COLO668 (cell line): ENCODE data around the gene PLA2G12B.
"Not testable (repeated sequence)": the region's sequence is repeated elsewhere in the genome, so short reads cannot be mapped to it uniquely, and the experiment has no call there.

Source experiments
- DNase-seq: peaks from one replicate; lab custom pipeline; 2025; ENCODE audit not compliant: unreplicated experiment; lab: John Stamatoyannopoulos, UW

Gene PLA2G12B, protein sequence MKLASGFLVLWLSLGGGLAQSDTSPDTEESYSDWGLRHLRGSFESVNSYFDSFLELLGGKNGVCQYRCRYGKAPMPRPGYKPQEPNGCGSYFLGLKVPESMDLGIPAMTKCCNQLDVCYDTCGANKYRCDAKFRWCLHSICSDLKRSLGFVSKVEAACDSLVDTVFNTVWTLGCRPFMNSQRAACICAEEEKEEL

DNA sequence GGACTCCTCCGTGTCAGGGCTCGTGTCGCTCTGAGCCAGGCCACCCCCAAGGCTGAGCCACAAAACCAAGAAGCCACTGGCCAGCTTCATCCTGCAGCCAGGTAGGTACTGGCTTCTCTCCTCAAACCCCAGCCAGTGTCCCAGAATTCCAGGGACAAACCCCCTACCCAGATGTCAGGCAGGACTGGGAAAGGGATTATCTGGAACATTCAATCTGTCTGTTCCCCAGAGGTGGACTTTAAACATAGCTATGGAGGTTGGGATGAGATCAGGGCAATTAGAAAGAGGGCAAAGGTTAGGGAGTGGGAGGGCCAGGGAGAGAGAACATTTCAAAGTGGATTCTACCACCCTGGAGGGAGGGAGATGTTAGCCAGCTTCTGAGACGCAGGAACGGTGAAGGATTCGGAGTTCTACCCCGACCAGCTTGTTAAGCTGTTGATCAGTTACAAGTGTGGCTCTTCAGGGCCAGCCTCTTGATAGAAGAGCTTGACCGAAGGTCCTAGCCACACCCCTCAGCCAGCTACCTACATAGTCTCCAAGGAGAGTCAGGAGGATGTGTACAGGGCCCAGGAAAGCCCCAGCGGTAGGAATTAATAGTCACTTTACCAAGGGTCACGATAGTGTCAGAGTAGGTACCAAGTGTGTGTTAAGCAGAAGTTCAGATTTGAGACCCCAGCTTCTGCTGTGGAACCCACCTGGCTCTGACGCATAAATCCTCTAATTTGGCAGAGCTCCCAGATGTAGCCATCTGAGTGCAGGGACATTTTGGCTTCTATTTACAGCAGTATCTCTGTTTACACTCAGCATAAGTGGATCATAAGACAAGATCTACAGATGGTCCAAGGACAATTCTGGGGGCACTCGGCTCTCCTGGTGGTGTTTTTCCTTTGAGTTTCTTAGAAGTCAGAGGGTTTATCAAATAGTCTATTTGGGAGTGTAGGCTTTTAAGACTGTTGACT is at the start of gene PLA2G12B:
TSS of gene PLA2G12B (minus strand) at position 211 of the 959 bp plus-strand sequence. CDS start at position 90, 121 bp downstream.
- DNase-seq = peak; percentile 43

DNA sequence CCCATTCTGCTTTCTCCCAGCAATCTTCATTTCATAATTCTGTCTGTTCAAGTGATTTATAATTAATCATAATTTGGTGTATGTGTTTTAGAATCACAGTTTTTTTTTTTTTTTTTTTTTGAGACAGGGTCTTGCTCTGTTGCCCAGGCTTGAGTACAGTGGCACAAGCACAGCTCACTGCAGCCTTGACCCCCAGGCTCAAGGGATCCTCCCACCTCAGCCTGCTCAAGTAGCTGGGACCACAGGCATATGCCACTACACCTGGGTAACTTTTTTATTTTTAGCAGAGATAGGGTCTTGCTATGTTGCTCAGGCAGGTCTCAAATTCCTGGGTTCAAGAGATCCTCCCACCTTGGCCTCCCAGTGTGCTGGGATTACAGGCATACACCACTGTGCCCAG is 49.2 kb upstream of the PLA2G12B start:
- no peak for DNase-seq

DNA sequence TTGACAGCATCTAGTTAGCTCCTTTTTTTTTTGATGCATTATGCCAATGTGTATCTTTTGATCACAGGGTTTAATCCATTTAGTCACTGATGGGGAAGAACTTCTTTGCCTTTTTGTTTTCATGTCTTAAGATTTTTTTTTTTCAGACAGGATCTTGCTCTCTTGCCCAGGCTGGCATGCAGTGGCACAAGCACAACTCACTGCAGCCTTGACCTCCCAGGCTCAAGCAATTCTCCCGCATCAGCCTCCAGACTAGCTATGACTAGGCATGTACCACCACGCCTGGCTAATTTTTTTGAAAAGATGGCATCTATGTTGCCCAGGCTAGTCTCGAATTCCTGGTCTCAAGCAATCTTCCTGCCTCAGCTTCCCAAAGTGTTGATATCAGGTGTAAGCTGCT is 46.4 kb upstream of the PLA2G12B start:
- DNase-seq = no peak

DNA sequence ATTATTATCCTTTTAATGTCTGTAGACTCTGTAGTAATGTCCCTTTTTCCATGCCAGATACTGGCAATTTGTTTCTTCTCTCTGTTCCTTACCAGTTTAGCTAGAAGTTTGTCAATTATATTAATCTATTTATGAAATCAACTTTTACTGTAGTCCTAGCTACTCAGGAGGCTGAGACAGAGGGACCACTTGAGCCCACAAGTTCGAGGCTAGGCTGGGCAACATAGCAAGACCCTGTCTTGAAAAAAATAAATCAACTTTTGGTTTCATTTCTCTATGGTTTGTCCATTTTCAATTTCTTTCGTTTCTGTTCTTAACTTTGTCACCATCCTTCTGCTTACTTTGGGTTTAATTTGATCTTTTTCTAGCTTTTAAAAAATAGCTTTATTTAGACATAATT is 42.5 kb upstream of the PLA2G12B start:
- no peak for DNase-seq

DNA sequence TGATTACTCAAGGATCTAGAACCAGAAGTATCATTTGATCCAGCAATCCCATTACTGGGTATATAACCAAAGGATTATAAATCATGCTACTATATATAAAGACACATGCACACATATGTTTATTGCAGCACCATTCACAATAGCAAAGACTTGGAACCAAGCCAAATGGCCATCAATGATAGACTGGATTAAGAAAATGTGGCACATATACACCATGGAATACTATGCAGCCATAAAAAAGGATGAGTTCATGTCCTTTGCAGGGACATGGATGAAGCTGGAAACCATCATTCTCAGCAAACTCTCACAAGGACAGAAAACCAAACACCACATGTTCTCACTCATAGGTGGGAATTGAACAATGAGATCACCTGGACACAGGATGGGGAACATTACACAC is 40.9 kb upstream of the PLA2G12B start:
- DNase-seq = not testable (repeated sequence)

DNA sequence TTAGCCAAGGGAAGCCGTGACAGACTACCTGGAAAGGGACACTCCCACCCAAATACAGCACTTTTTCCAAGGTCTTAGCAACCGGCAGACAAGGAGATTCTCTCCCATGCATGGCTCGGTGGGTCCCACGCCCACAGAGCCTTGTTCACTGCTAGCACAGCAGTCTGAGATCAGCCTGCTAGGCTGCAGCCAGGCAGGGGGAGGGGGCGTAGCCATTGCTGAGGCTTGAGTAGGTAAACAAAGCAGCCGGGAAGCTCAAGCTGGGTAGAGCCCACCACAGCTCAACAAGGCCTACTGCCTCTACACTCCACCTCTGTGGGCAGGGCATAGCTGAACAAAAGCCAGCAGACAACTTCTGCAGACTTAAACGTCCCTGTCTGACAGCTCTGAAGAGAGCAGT is 35.2 kb upstream of the PLA2G12B start:
- DNase-seq = not testable (repeated sequence)

DNA sequence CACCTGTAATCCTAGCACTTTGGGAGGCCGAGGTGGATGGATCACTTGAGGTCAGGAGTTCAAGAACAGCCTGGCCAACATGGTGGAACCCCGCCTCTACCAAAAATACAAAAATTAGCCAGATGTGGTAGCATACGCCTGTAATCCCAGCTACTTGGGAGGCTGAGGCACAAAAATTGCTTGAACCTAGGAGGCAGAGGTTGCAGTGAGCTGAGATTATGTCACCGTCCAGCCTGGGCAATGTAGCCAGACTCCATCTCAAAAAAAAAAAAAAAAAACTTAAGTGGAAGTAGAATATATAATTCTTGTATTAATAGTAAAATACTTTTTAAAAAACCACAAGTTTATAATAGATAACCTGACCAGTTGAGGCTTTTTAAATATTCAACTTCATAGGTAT is 30.0 kb upstream of the PLA2G12B start:
- not testable (repeated sequence) for DNase-seq

DNA sequence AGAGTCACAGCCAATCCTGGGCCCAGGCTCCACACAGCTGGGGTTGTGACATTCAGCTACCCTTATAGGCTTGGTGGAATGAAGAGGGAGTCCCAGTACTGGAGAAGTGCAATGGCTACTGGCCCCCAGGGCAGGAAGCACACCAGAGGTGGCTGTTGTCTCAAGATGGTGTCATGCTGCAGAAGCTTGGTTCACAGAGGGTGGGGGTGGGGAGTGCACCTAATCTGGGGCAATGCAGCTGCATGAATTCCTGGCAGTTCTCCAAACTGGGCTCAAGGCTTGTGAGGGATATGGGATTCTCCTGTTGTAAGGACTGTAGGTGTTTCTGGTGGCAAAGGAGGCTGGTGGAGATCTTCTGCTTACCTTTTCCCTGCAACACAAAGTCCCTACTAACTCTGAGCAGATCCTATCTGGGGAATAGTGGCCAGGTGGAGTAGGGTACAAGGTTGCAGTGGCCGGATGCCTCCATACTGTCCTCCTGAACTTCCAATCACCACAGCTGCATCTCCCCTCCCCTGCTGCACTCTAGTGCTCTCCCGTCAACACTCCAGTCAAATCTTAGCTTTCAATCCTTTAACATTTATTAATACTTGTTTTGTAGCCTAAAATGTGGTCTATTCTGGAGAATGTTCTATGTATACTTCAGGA is 27.4 kb upstream of the PLA2G12B start:
- DNase-seq = peak; percentile 10

DNA sequence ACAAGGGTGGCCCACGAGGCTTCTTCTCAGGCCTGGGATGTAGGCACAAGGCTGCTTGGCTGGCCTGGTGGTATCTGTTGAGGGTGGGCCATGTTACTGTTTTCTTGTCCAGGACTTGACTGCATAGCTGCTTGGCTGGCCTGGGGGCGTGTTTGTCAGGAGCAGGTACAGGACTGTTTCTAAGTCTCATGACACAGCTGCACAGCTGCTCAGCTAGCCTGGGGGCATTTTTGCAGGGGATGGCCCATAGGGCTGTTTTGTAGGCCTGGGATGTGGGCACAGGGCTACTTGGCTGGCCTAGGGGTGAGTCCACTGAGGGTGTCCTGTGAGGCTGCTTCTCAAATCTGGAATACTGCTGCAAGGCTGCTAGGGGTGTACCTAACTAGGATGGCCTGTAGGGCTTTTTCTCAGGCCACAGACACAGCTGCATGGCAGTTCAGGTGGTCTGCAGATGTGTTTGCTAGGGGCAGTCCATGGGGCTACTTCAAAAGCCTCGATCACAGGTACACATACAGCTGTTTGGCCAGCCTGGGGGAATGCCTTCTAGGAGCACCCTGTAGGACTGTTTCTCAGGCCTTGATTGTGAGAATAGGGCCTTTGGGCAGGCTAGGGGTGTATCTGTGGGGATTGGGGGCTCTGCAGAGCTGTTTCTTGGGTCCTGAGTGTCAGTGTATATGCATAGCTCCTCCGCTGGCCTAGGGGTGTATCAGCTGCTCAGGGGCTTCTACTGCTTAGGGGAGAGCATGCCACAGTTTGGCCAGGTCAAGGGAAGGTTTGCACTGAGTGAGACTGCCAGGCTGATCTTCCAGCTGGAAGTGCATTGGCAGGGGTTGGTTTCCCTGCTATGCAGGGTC is 26.6 kb upstream of the PLA2G12B start:
- DNase-seq = no peak

DNA sequence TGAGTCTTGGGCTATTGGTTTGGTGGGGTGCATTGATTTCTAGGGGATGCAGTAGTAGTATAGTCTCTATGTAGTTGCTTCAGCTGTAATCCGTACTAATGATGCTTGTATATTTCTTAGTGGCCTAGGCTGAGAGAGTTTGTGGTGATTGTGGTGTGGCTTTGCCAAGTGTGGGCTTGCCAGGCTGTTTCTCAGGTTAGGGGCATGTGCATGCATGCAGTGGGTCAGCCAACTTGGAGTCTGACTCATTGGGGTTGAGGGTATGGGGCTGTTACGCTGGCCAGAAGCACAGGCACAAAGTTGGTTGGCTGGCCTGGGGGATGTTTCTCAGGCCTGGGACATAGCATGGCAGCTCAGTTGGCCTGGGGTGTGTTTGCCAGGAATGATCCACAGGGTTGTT is 25.7 kb upstream of the PLA2G12B start:
- DNase-seq = no peak

DNA sequence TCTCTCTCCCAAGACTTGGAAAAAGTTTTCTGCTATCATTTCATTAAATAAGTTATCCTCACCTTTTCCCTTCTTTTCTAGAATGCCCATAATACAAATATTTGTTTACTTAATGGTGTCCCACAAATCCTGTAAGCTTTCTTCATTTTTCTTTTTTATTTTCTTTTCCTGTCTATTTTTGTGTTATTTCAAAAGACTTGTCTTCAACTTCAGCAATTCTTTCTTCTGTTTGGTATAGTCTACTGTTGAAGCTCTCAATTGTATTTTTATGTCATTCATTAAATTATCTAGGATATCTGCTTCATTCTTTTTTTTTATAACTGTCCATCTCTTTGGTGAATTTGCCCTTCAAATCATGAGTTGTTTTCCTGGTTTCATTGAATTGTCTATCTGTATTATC is 25.1 kb upstream of the PLA2G12B start:
- no peak for DNase-seq

DNA sequence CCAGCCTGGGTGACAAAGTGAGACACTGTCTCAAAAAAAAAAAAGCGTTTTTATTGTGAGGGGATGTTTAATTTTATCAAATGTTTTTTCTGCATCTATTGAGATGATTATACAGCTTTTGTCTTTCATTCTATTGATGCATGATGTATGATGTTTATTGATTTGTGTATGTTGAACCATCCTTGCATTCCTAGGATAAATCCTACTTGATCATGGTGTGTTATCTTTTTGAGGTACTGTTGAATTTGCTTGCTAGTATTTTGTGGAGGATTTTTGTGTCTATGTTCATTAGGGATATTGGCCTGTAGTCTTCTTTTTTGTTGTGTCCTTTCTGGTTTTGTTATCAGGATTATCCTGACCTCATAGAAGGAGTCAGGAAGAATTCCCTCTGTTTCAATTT is 22.3 kb upstream of the PLA2G12B start:
- no peak for DNase-seq

DNA sequence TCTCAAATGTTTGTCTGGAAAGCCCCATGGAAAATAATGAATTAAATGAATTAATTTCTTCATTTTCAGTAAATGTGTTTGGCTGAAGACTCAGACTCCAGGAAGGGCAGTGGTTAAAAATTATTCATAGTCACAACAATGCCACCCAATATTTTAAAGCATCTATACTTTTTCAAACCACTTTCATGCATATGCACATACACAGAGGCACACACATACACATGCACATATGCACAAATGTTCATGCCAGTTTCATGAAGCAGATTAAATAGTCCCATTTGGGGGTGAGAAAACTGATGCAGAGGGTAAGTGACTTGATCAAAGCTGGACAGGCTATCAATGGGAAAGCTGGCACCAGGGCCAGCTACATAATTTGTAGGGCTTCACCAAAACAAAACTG is 1.4 kb upstream of the PLA2G12B start:
- no peak for DNase-seq

DNA sequence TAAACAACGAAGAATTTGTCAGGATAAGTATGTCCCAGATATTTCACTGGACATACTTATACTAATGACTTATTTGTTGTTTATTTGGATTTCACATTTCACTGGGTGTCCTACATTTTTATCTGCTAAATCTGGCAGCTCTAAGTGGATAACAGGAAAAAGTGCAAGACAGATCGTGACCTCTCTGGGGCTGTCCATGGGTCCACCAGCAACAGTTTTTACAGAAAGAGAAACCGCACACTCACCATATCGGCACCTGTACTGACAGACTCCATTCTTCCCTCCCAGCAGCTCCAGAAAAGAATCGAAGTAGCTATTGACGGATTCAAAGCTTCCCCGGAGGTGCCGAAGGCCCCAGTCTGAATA is 393 bp downstream of the PLA2G12B start:
- no peak for DNase-seq

DNA sequence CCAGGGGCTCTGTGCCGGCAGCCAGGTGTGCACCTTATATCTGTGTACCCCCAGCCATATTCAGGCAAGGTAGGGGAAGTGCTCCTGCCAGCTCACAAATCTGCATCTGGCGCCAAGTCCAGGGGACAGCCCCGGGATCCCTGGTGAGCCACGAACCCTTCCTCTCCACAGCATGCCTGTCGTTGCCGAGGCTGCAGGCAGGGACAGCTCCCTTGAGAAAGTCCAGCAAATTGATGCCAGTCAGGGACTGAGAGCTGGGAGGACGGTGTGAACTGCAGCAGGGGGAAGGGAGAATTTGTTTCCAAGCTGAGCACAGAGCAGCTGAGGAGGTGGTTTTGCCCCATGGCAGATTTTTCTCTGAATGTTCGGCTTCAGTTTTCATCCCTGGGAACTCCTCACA is 919 bp downstream of the PLA2G12B start:
- peak; percentile 5 for DNase-seq

DNA sequence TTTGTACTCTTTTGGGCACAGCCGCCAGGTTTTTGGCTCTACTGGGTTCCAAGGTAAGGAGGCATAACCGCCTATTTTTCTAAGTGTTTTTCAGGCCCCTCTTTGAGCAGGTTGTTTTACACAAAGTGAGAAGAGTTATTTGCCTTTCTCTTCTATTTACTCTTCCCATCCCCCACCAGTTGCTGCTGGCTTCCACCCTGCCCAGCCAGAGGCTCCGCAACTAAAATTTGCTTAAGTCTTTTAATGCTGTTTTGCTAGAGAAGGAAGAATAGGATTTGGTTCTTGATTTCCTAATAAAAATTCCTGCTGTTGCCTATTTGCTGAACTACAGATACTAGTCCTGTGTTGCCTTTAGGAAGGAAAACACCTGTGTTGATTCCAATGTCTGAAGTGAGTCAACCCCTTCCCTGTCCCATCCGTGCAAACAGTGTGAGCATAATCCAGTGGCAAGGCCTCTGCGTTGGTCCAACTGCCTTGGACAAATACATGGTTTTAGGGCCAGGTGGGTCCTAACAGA is 1.9 kb downstream of the PLA2G12B start:
- DNase-seq = peak; percentile 38

DNA sequence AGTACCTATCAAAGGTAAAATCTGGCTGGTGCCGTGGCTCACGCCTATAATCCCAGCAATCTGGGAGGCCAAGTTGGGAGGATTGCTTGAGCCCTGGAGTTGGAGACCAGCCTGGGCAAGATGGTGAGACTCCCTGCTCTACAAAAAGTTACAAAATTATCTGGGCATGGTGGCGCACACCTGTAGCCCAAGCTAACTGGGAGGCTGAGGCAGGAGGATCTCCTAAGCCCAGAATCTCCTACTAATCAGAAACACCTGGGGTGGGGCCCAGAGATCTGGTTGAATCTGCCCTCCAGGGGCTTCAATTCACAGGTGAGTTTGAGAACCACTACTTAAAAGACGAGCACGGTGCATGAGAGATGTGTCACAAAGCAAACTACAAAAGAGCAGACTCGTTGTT is 2.4 kb downstream of the PLA2G12B start:
- DNase-seq = no peak

DNA sequence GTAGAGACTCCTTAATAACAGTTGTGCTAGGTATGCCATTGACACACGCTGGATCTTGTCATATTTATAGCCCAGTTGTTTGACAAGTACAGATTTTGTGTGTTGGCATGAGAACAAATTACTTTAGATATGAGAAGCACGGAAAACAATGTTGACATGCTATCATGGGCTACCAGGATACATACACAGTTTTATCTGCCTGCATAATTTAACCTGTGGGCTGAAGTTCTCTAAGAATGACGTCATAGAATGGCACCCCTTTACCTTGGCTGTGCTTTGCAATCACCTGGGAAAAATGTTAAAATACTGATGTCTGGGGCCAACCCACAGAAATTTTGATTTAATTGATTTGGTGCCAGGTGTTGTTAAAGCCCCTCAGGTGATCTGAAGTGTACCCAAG is 2.8 kb downstream of the PLA2G12B start:
- no peak for DNase-seq

DNA sequence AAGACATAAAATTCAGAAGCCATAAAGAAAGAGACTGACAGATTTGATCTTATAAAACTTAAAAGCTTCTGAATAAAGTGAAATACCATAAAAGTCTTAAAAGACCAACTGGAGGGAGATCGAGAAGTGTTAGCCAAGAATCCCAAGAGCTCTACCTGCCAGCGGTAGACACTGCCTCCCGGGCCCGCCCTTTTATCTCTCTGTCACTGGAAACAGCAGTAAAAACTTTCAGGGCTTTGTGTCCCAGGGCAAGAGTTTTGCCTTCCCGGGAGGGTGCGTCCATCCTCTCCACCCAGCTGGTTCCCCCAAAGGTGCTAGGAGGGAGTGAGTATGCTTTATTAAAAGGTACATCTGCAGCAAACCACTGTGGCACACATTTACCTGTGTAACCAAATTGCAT is 5.8 kb downstream of the PLA2G12B start:
- no peak for DNase-seq

DNA sequence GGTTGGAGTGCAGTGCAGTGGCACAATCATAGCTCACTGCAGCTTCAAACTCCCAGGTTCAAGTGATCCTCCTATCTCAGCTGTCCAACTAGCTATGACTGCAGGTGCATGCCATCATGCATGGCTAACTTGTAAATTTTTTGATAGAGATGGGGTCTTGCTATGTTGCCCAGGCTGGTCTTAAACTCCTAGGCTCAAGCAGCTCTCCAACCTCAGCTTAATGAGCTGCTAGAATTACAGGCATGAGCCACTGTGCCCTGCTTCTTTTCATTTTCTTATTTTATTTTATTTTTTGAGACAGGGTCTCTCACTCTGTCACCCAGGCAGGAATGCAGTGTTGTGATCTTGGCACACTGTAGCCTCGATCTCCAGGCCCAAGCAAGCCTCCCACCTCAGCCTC is 7.6 kb downstream of the PLA2G12B start:
- DNase-seq = no peak
